Coronary artery (tissue), 2 donors: ENCODE measurements around the gene VARS1.
"Not testable (repeated sequence)": the region's sequence is repeated elsewhere in the genome, so short reads cannot be mapped to it uniquely, and the experiment has no call there.

ENCODE experiments used
- DNase-seq: peaks from one replicate; pipeline ENCODE4 v3.0.0-alpha.2; 2017; ENCODE audit warnings: low spot score
- H3K27ac ChIP-seq, 2 donors: fragments of 200-600 bp; sonication (generic); one replicate each; pipeline ENCODE4 v1.5.1; 2016 to 2019
- H3K4me3 ChIP-seq: fragments of 200-600 bp; sonication (generic); 2 replicates; pipeline ENCODE4 v1.5.1; 2016; ENCODE audit warnings: mild to moderate bottlenecking, moderate library complexity
- CTCF ChIP-seq: fragments of 200-600 bp; sonication (generic); IDR thresholded peaks from one replicate; pipeline ENCODE4 v1.5.1; 2019; ENCODE audit warnings: antibody characterized with exemption

The VARS1 gene

DNA sequence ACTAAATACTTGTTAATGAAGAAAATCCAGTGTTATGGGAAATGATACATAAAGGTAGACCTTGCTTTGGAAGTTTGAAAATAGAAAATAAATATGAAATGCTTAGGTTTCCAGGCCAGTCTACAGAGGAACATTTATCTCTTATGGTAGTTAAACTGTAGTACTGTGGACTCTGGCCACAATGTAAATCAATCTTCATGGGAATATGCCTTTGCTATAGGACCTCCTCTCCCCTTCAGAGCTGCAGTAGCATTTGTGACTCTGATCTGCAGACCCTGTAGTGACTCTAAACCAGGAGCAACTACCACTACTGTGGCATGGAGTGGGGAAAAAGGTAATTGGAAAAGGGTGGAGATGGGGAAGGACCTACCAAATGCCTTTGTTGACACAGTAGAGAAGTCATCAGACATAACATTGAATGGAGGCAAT lies 24.3 kb upstream of the VARS1 start:
- TF ChIP-seq CTCF: no peak
- Histone ChIP-seq H3K4me3 (no peak overlapping the region), H3K27ac (peak overlapping the region in 1 of 2 donors; percentile 92)
- DNase-seq: no peak

- DNase-seq: not testable (repeated sequence)
- Histone ChIP-seq H3K4me3 (peak overlapping the region; percentile 68), H3K27ac (peak overlapping the region; percentile 69 to 92)
Observed at GRCh38 chr6:31817929-31818511, 22.5 kb upstream of the VARS1 start.

GRCh38 chr6:31817133-31817928 lies 21.8 kb upstream of the VARS1 start:
- peak overlapping the region; percentile 69 to 92 for H3K27ac ChIP-seq
- DNase-seq: not testable (repeated sequence)

GRCh38 chr6:31815025-31815838 lies 19.7 kb upstream of the VARS1 start, which contains the start of the genes HSPA1A and HSPA1L:
TSS of gene HSPA1A (plus strand) at chr6:31815543. CDS start at chr6:31815757, 214 bp downstream.
TSS of gene HSPA1L (minus strand) at chr6:31815283. CDS start at chr6:31811972, 3,311 bp downstream.
- Histone ChIP-seq H3K27ac (peak within 1 kb of the TSS; percentile 97 to 100), H3K4me3 (peak within 1 kb of the TSS; percentile 71)
- peak; percentile 98 for DNase-seq
- TF ChIP-seq CTCF: no peak

More at GRCh38 chr6:31817133-31817928, 21.8 kb upstream of the VARS1 start:
- H3K4me3 ChIP-seq: peak overlapping the region; percentile 68

- Histone ChIP-seq H3K27ac (peak overlapping the region; percentile 97 to 100), H3K4me3 (peak overlapping the region; percentile 71)
- peak; percentile 98 for DNase-seq
- TF ChIP-seq CTCF: no peak
Observed at GRCh38 chr6:31814677-31815024, 19.1 kb upstream of the VARS1 start.

DNA sequence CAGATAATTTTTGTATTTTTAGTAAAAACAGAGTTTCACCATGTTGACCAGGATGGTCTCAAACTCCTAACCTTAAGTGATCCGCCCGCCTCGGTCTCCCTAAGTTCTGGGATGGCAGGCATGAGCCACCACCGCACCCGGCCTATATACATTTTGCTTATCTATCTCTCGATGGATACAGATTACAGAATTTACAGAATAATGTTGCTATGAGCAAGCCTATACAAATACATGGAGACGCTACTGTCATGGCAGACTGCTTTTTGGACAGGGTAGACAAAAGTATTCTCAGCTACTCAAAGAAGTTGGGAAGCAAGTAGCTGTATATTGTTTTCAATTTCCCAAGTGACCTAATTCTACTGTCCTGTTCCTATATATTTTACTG lies 17.9 kb upstream of the VARS1 start:
- no peak for TF ChIP-seq CTCF
- Histone ChIP-seq H3K27ac (peak overlapping the region; percentile 97 to 100), H3K4me3 (peak overlapping the region; percentile 71)
- no peak for DNase-seq

- Histone ChIP-seq H3K4me3 (no peak overlapping the region), H3K27ac (no peak overlapping the region)
- DNase-seq: no peak
- TF ChIP-seq CTCF: no peak
Observed at GRCh38 chr6:31811645-31812044, 16.1 kb upstream of the VARS1 start.

- not testable (repeated sequence) for H3K27ac ChIP-seq, DNase-seq, H3K4me3 ChIP-seq
Observed at GRCh38 chr6:31808599-31808998, 13.0 kb upstream of the VARS1 start.
